ENCODE measurements around the gene SLC7A7.

DNA sequence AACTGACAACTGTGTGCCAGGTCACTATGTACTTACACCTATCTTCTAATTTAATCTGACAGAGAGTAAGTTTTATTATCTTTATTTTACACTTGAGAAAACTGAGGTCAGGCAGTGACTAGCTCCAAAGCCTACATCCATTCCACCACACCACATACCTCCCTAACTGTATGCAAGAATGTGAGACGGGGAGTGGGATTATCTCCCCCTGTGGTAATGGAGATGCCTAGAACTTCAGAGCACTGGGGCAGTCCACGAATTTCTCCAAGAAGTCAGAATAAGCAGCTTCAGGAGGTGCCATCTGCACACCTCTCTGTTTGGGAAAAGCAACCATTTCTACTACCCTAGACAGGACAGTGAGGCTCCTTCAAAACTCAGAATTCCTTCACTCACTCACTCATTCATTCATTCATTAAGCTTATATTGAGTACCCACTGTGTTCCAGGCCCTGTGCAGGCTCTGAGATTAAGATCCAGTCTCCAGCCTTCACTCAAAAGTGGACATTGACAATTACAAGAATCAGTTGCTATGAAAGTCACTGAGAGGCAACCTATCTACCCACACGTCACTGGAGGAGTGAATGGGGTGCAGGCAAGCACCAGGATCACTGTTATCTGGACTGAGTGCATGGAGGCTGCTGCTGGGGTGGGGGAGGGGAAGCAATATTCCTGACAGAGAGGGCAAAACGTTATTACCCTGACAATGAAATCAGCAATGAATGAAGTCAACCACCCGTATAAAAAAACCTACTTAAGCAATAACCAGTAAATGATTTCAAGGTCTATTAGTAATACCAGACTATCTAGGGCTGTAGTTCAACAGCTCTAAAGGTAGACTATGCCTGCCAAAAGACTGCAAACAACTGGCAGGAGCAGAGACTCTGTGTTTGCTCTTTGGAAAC lies 18.0 kb downstream of the SLC7A7 start:
- TF ChIP-seq CTCF (IDR thresholded peaks at IDR 0.05; ENCODE audit: low read depth, low read length, missing input control) (no peak), REST (IDR thresholded peaks at IDR 0.05) (no peak), TAF1 (conservative IDR thresholded peaks at IDR 0.05) (no peak), YY1 (IDR thresholded peaks at IDR 0.05) (no peak), RAD21 (IDR thresholded peaks at IDR 0.05) (no peak), FOXA2 (IDR thresholded peaks at IDR 0.05) (no peak)
- TF ChIP-seq, protein P1, sequence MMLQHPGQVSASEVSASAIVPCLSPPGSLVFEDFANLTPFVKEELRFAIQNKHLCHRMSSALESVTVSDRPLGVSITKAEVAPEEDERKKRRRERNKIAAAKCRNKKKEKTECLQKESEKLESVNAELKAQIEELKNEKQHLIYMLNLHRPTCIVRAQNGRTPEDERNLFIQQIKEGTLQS (IDR thresholded peaks at IDR 0.05), result no peak

All from liver (tissue), 3 donors.